CD14-positive monocyte (primary cell): Measurements from ENCODE around the gene GABRR2. TPM values are rescaled to one million over a fixed set of nuclear protein-coding genes. Genes with fewer than 3 reads are reported as not detected.

Experiments
- DNase-seq, 3 donors: peaks; one replicate each; pipeline ENCODE4 v3.0.0-alpha.2; 2011 to 2022
- H2AFZ ChIP-seq: 2 replicates; pipeline ENCODE4 v1.6.0; 2012; ENCODE audit warnings: mild to moderate bottlenecking, low read depth, low read length, inconsistent platforms; ENCODE audit not compliant: insufficient read depth, poor library complexity, severe bottlenecking
- H3K27ac ChIP-seq, 2 donors: 1 replicate in 1 of 2; 2 replicates in 1 of 2; pipeline ENCODE4 v1.5.1; 2012 to 2013; ENCODE audit warnings: low read length in 2 of 2, control low read depth in 1 of 2, inconsistent platforms in 1 of 2, low read depth in 1 of 2, mild to moderate bottlenecking in 1 of 2
- H3K27me3 ChIP-seq, 2 donors: one replicate each; pipeline versions ENCODE4 v1.6.0 to v1.6.1; 2011 to 2013; ENCODE audit warnings: low read length in 2 of 2; ENCODE audit not compliant: control insufficient read depth in 2 of 2, insufficient read depth in 2 of 2
- H3K36me3 ChIP-seq, 2 donors: replicated peaks in 1 of 2; 1 replicate in 1 of 2; 2 replicates in 1 of 2; pipeline versions ENCODE4 v1.5.1 to v1.6.1; 2012 to 2013; ENCODE audit warnings: low read length in 2 of 2, control low read depth in 1 of 2, inconsistent platforms in 1 of 2, mild to moderate bottlenecking in 1 of 2; ENCODE audit not compliant: insufficient read depth in 2 of 2, control insufficient read depth in 1 of 2
- H3K4me1 ChIP-seq, 2 donors: 1 replicate in 1 of 2; 2 replicates in 1 of 2; pipeline versions ENCODE4 v1.5.1 to v1.6.1; 2012 to 2013; ENCODE audit warnings: low read length in 2 of 2, control low read depth in 1 of 2, inconsistent platforms in 1 of 2, mild to moderate bottlenecking in 1 of 2, moderate library complexity in 1 of 2; ENCODE audit not compliant: insufficient read depth in 2 of 2, control insufficient read depth in 1 of 2
- H3K4me2 ChIP-seq: replicated peaks from 2 replicates; pipeline ENCODE3; 2012; ENCODE audit warnings: low read length, moderate library complexity, mild to moderate bottlenecking; ENCODE audit not compliant: poor library complexity, severe bottlenecking; ENCODE audit errors: extremely low read depth
- H3K4me3 ChIP-seq, 3 experiments: fragments of 200-600 bp in 1 of 3; sonication (generic) in 1 of 3; replicated peaks in 1 of 3; 1 replicate in 2 of 3; 2 replicates in 1 of 3; pipeline ENCODE4 v1.5.1; 2011 to 2013; ENCODE audit warnings: low read length in 3 of 3, mild to moderate bottlenecking in 3 of 3, control low read depth in 2 of 3, low read depth in 2 of 3, inconsistent platforms in 1 of 3, moderate library complexity in 1 of 3
- H3K79me2 ChIP-seq: 2 replicates; pipeline ENCODE4 v1.6.0; 2012; ENCODE audit warnings: mild to moderate bottlenecking, control low read depth, inconsistent platforms, low read length, moderate library complexity; ENCODE audit not compliant: insufficient read depth
- H3K9ac ChIP-seq: 2 replicates; pipeline ENCODE4 v1.6.0; 2017; ENCODE audit warnings: low read length, mild to moderate bottlenecking; ENCODE audit not compliant: insufficient read depth, poor library complexity, severe bottlenecking
- H3K9me3 ChIP-seq, 2 donors: replicated peaks in 1 of 2; 1 replicate in 1 of 2; 2 replicates in 1 of 2; pipeline versions ENCODE4 v1.5.1 to v1.6.1; 2012 to 2013; ENCODE audit warnings: low read length in 2 of 2, control low read depth in 1 of 2; ENCODE audit not compliant: control insufficient read depth in 1 of 2, insufficient read depth in 1 of 2
- H4K20me1 ChIP-seq: 2 replicates; pipeline ENCODE4 v1.6.0; 2012; ENCODE audit warnings: mild to moderate bottlenecking, low read length, control low read depth, moderate library complexity; ENCODE audit not compliant: insufficient read depth
- H3K27ac Mint-ChIP-seq, 7 donors: one replicate each; pipeline ENCODE4 v1.8.0; 2020; ENCODE audit warnings: mild to moderate bottlenecking in 7 of 7, mixed read lengths in 7 of 7, moderate library complexity in 6 of 7, inconsistent platforms in 2 of 7
- H3K27me3 Mint-ChIP-seq, 3 donors: one replicate each; pipeline ENCODE4 v1.8.0; 2021 to 2022; ENCODE audit warnings: low read depth in 3 of 3, mild to moderate bottlenecking in 3 of 3, mixed read lengths in 3 of 3, moderate library complexity in 3 of 3, inconsistent platforms in 1 of 3
- H3K36me3 Mint-ChIP-seq, 2 donors: one replicate each; pipeline ENCODE4 v1.8.0; 2020; ENCODE audit warnings: mixed read lengths in 2 of 2, inconsistent platforms in 1 of 2, mild to moderate bottlenecking in 1 of 2
- H3K4me1 Mint-ChIP-seq: one replicate; pipeline ENCODE4 v1.8.0; 2020; ENCODE audit warnings: mild to moderate bottlenecking, mixed read lengths
- H3K4me3 Mint-ChIP-seq, 2 donors: one replicate each; pipeline ENCODE4 v1.8.0; 2020; ENCODE audit warnings: mild to moderate bottlenecking in 2 of 2, mixed read lengths in 2 of 2, moderate library complexity in 1 of 2
- H3K9me3 Mint-ChIP-seq, 7 donors: one replicate each; pipeline ENCODE4 v1.8.0; 2020 to 2022; ENCODE audit warnings: mixed read lengths in 7 of 7, mild to moderate bottlenecking in 6 of 7, moderate library complexity in 6 of 7, inconsistent platforms in 2 of 7
- CTCF ChIP-seq: fragments of 200-600 bp; IDR thresholded peaks from one replicate; pipeline ENCODE4 v1.8.0; 2022; ENCODE audit warnings: antibody characterized with exemption, mild to moderate bottlenecking
- WGBS: methylation state at CpG from one replicate; pipeline ENCODE4 v1.1.5; 2013; ENCODE audit warnings: missing lambda C conversion rate; ENCODE audit not compliant: insufficient coverage; 5-methylcytosine and 5-hydroxymethylcytosine counted together
- intact Hi-C, 2 donors: fragments of 100-400 bp; cut with micrococcal nuclease; formaldehyde crosslinking; loops; one replicate each; pipeline versions ENCODE4 v1.15.0 to v1.15.1; 2023
- polyA plus RNA-seq, 3 donors: library from polyadenylated mRNA; depleted of rRNA in 1 of 3; unstranded in 2 of 3; stranded (reverse) in 1 of 3; fragments of 300-500 nt in 2 of 3; fragments of >200 nt in 1 of 3; fragmentation: Illumina TruSeq in 2 of 3; gene quantifications; 1 replicate in 2 of 3; 2 replicates in 1 of 3; pipeline ENCODE4 v1.2.3, GENCODE V29; 2012 to 2021

GABRR2 gene
- polyA plus RNA-seq, 3 donors, result 3.7 TPM; not detected in 2

GRCh38 chr6:89269981-89270380 is 45.1 kb downstream of the GABRR2 start:
- no peak overlapping the region for H3K4me3 Mint-ChIP-seq
- peaks cover 0 to 6% (median 2%) of the 10 kb centered on the region in 3 donors for H3K27me3 Mint-ChIP-seq
- Histone ChIP-seq H2AFZ (no peak overlapping the region), H3K79me2 (no peaks in the 10 kb centered on the region), H3K4me1 (peaks cover 12 to 14% of the 10 kb centered on the region in 2 donors), H3K9ac (no peak overlapping the region), H3K9me3 (no peaks in the 10 kb centered on the region), H3K4me2 (no peak overlapping the region), H3K4me3 (no peak overlapping the region), H3K36me3 (no peaks in the 10 kb centered on the region), H3K27ac (no peak overlapping the region), H4K20me1 (no peaks in the 10 kb centered on the region), H3K27me3 (no peaks in the 10 kb centered on the region)
- WGBS, result no CpG with 5 or more reads among the region's 3 CpGs
- peaks cover 0 to 2% (median 0%) of the 10 kb centered on the region in 7 donors for H3K9me3 Mint-ChIP-seq
- intact Hi-C loops, result no loop called here
- peaks cover 15% of the 10 kb centered on the region for H3K4me1 Mint-ChIP-seq
- H3K36me3 Mint-ChIP-seq, result no peaks in the 10 kb centered on the region
- TF ChIP-seq CTCF, result no peak
- DNase-seq, result no peak
- no peak overlapping the region for H3K27ac Mint-ChIP-seq

- H3K36me3 Mint-ChIP-seq, result no peaks in the 10 kb centered on the region
- H3K27me3 Mint-ChIP-seq, result peaks cover 0 to 6% (median 2%) of the 10 kb centered on the region in 3 donors
- no peak for DNase-seq
- Histone ChIP-seq H3K27me3 (no peaks in the 10 kb centered on the region), H3K9me3 (no peaks in the 10 kb centered on the region), H3K9ac (no peak overlapping the region), H4K20me1 (no peaks in the 10 kb centered on the region), H3K4me3 (no peak overlapping the region), H3K36me3 (no peaks in the 10 kb centered on the region), H3K27ac (no peak overlapping the region), H3K4me1 (peaks cover 12 to 14% of the 10 kb centered on the region in 2 donors), H2AFZ (no peak overlapping the region), H3K79me2 (no peaks in the 10 kb centered on the region), H3K4me2 (no peak overlapping the region)
- peaks cover 0 to 2% (median 0%) of the 10 kb centered on the region in 7 donors for H3K9me3 Mint-ChIP-seq
- H3K4me1 Mint-ChIP-seq, result peaks cover 15% of the 10 kb centered on the region
- 100% methylated on average over 1 of the region's 3 CpGs for WGBS
- TF ChIP-seq CTCF, result no peak
- intact Hi-C loops, result no loop called here
- no peak overlapping the region for H3K27ac Mint-ChIP-seq
- H3K4me3 Mint-ChIP-seq, result no peak overlapping the region
Observed at GRCh38 chr6:89269252-89269651, 45.8 kb downstream of the GABRR2 start.
